NCI-H524 (cell line): ENCODE measurements around the gene OPRM1.
"Not testable (repeated sequence)": the region's sequence is repeated elsewhere in the genome, so short reads cannot be mapped to it uniquely, and the experiment has no call there.

ENCODE experiments used
- DNase-seq, 2 experiments: peaks; one replicate each; lab custom pipeline; 2025; lab: John Stamatoyannopoulos, UW

OPRM1 gene

GRCh38 chr6:154239392-154239791 is 200.4 kb downstream of the OPRM1 start:
- DNase-seq, result no peak

- DNase-seq, result not testable (repeated sequence)
These were observed 202.0 kb downstream of the OPRM1 start for GRCh38 chr6:154241061-154241460.

- DNase-seq, result no peak
These were observed 202.5 kb downstream of the OPRM1 start for GRCh38 chr6:154241581-154241980.

- no peak for DNase-seq
These were observed 203.7 kb downstream of the OPRM1 start for GRCh38 chr6:154242617-154243357.

- no peak for DNase-seq
These were observed 205.0 kb downstream of the OPRM1 start for GRCh38 chr6:154243793-154244750.

GRCh38 chr6:154245506-154245905 is 206.5 kb downstream of the OPRM1 start:
- DNase-seq, result no peak

GRCh38 chr6:154246723-154247118 is 207.7 kb downstream of the OPRM1 start:
- no peak for DNase-seq

- peak; percentile 68 to 87 for DNase-seq
These were observed 208.2 kb downstream of the OPRM1 start for GRCh38 chr6:154247119-154247861.

- no peak for DNase-seq
These were observed 210.7 kb downstream of the OPRM1 start for GRCh38 chr6:154249499-154250298.

- DNase-seq, result no peak
These were observed 212.1 kb downstream of the OPRM1 start for GRCh38 chr6:154251116-154251515.

GRCh38 chr6:154252678-154253077 is 213.6 kb downstream of the OPRM1 start:
- DNase-seq, result no peak

GRCh38 chr6:154257067-154257466 is 218.0 kb downstream of the OPRM1 start:
- no peak for DNase-seq

GRCh38 chr6:154258064-154258757 is 219.2 kb downstream of the OPRM1 start:
- no peak for DNase-seq

GRCh38 chr6:154261688-154262397 is 222.8 kb downstream of the OPRM1 start:
- DNase-seq, result no peak

- no peak for DNase-seq
These were observed 227.6 kb downstream of the OPRM1 start for GRCh38 chr6:154266560-154267099.

GRCh38 chr6:154267508-154268106 is 228.6 kb downstream of the OPRM1 start:
- DNase-seq, result no peak

- DNase-seq, result no peak
These were observed 229.4 kb downstream of the OPRM1 start for GRCh38 chr6:154268486-154268885.

GRCh38 chr6:154274168-154274567 is 235.1 kb downstream of the OPRM1 start:
- DNase-seq, result no peak
